GM19452 (cell line): ENCODE data around the gene WWC1.
"Not testable (repeated sequence)": the region's sequence is repeated elsewhere in the genome, so short reads cannot be mapped to it uniquely, and the experiment has no call there.

Source experiments
- ATAC-seq: cut with Tn5 transposase; IDR thresholded peaks from one replicate; pipeline ENCODE4 v1.9.1; 2021; ENCODE audit not compliant: unreplicated experiment

The WWC1 gene

GRCh38 chr5:168432903-168433302, 141.5 kb downstream of the WWC1 start:
- no peak for ATAC-seq

- ATAC-seq = no peak
Measured at GRCh38 chr5:168434001-168434400, 142.6 kb downstream of the WWC1 start.

DNA sequence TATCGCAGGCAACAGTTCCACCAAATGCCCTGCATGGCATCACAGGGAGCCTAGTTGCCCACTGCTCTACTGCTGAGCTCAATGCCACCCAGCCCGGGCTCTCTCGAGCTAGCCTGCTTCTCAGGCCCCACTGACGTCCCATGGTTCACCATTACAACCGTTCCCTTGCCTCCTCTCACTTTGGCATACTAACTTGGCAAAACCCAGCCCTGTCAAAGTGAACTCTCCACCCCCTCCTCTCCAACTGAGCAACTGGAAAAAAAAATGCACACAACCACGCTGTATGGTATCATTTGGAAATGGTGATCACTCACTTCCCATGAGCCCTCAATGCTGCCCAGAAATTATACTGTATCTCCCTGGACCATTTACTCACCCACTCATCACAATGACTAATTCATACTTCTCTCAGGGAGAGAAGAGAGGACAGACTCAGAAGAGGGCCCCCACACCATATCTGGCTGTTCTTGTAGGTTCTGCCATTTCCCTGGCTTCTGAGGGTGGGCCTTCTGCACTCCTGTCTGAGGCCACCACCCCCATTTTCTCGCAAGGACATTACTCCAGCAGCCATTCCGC, 143.4 kb downstream of the WWC1 start:
- ATAC-seq = no peak

DNA sequence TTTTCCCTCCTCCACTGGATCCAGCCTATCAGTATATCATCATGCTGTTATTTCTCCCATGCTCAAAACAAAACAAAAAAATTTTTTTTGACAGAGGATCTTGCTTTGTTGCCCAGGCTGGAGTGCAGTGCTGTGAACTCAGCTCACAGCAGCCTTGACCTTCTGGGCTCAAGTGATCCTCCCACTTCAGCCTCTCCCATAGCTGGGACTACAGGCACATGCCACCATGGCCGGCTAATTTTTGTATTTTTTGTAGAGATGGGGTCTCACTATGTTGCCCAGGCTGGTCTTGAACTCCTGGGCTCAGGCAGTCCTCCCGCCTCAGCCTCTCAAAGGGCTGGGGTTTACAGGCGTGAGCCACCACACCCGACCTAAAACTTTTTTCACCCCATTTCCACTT, 143.9 kb downstream of the WWC1 start:
- not testable (repeated sequence) for ATAC-seq

GRCh38 chr5:168438349-168438748, 146.9 kb downstream of the WWC1 start:
- no peak for ATAC-seq

DNA sequence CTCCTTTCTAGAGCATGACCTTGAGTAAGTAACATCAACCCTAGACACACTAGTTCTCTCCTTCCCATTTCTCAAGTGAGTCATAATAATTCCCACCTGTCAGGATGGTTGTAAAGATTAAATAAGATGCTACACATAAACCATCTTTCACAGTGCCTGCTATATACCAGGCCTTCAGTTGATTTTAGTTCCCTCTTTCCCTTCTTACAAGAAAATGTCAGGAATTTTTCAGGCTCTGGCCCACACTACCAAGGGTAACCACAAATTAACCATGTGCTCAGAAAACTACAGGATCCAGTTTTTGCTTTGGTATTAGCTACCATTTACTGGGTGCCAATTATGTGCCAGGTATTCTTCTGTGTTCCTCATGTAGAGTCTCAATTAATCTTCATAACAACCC, 152.1 kb downstream of the WWC1 start:
- no peak for ATAC-seq

- ATAC-seq = no peak
Measured at GRCh38 chr5:168443950-168444700, 152.7 kb downstream of the WWC1 start.

DNA sequence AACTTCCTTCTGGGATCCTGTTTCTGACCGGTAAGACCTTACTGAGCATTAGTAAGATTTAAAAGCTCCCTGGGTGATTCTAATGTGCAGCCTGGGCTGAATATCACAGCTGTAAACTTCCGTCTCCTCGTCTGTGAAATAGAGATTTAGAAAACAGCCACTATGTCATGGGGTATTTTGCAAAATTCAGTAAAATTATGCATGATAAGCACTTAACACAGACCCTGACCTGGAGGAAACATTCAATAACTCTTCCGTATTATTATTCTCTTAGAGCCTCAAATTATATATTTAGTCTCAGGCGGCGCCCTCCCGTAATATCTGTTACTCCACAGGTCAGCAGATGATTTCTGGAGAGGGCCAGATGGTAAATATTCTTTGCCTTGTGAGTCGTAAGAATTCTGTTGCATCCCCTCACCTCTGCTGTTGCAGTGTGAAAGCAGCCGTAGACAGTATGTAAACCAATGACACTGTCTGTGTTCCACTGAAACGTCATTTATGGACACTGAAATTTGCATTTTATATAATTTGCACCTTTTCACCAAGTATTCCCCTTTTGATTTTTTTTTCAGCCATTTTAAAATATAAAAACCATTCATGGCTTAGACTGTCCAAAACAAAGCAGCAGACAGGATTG, 155.7 kb downstream of the WWC1 start:
- ATAC-seq = no peak

DNA sequence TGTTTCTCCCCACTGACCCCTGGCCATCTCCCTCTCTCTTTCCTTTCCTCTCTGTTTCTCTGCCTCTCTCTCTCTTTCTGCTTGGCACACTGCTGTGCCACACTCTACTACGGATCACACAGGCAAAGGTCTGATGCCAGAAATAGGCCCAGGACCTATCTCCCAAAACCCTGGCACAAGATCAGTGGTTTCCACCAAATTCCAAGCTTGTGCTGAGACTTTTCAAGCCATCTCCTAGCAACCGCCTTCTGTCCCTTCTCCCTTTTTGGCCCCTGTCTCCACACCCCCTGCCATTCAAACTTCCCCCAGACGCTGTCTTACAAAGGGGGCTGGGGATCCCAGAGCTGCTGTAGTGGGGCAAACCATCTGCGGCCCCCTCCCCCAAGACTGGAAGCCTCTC, 156.4 kb downstream of the WWC1 start:
- no peak for ATAC-seq

- ATAC-seq = no peak
Measured at GRCh38 chr5:168449166-168449565, 157.7 kb downstream of the WWC1 start.

GRCh38 chr5:168451565-168451964, 160.1 kb downstream of the WWC1 start:
- ATAC-seq = no peak

GRCh38 chr5:168455201-168455600, 163.8 kb downstream of the WWC1 start:
- no peak for ATAC-seq

GRCh38 chr5:168457542-168457941, 166.1 kb downstream of the WWC1 start:
- no peak for ATAC-seq

- no peak for ATAC-seq
Measured at GRCh38 chr5:168460606-168461005, 169.2 kb downstream of the WWC1 start.

- no peak for ATAC-seq
Measured at GRCh38 chr5:168463081-168463480, 171.6 kb downstream of the WWC1 start.

DNA sequence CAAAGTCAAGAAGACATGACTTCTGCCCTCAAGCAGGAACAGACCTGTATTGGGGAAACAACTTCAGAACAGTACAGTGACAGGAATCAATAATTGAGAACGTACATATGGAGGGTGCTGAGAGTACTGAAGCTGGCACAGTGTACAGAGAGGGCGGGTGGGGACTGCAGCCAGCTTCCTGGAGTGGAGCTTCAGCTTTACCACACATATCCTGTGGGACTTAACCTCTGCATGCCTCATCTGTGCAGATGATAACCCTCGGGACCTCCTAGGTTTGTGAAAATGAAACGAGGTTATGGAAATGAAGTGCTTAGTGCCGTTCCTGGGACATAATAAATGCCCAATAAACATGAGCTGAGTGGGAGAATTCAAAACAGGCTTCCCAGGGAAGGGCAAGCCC, 172.8 kb downstream of the WWC1 start:
- no peak for ATAC-seq

DNA sequence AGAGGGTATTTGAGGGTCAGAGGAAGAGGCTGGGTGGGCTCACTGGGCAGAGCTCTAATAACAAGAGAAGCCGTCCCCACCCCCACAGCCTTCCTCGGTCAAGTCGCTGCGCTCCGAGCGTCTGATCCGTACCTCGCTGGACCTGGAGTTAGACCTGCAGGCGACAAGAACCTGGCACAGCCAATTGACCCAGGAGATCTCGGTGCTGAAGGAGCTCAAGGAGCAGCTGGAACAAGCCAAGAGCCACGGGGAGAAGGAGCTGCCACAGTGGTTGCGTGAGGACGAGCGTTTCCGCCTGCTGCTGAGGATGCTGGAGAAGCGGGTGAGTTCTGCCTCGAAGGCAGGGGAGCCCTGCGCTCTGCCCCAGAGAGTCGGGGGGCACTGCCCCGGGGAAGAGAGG, 173.2 kb downstream of the WWC1 start:
- ATAC-seq = no peak

GRCh38 chr5:168467755-168468330, 176.4 kb downstream of the WWC1 start:
- no peak for ATAC-seq

GRCh38 chr5:168468836-168469235, 177.4 kb downstream of the WWC1 start:
- no peak for ATAC-seq

DNA sequence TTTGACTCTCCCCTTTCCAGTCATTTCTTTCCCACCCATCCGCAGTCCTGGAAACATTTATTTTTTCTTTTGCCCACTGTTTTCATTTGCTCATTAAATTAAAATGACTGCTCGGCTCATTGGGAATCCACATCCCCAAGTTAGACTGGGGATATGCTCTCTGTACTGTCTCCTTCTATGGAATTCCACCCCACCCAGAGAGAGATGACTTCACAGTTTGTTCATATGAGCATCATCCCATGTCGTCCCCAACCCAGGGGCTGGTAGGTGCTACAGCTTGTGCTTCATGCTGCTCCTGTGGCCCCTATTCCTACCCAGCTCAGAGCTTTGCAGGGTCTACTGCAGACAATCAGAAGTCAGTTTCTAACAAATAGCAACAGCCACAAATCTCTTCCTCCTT, 178.4 kb downstream of the WWC1 start:
- no peak for ATAC-seq

- no peak for ATAC-seq
Measured at GRCh38 chr5:168471785-168472184, 180.3 kb downstream of the WWC1 start.

- no peak for ATAC-seq
Measured at GRCh38 chr5:168472329-168472728, 180.9 kb downstream of the WWC1 start.
